GM21381 (cell line): Measurements from ENCODE around the gene DCC.
"Not testable (repeated sequence)": the region's sequence is repeated elsewhere in the genome, so short reads cannot be mapped to it uniquely, and the experiment has no call there.

Source experiments
- ATAC-seq: cut with Tn5 transposase; IDR thresholded peaks from one replicate; pipeline ENCODE4 v1.9.1; 2021; ENCODE audit warnings: mild to moderate bottlenecking, moderate library complexity; ENCODE audit not compliant: unreplicated experiment

The DCC gene

DNA sequence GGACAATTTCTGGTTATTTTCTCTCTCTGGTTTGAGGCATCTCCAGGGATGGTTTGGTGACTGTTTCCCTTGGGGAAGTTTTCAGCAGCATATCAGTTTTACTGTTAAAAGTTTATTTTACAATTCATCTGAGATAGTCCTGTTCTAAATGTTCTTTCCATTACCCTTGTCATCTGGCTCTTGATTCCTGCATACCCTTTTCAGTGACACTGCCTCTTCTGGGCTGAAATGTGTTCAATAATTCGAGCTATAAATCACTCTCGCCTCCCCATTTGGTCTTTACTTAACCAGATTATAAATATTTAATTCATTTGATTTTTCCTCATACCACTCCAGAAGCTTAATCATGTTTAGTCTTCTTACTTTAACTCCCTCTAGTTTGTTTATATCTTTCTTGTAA, 9.5 kb downstream of the DCC start:
- ATAC-seq: no peak

DNA sequence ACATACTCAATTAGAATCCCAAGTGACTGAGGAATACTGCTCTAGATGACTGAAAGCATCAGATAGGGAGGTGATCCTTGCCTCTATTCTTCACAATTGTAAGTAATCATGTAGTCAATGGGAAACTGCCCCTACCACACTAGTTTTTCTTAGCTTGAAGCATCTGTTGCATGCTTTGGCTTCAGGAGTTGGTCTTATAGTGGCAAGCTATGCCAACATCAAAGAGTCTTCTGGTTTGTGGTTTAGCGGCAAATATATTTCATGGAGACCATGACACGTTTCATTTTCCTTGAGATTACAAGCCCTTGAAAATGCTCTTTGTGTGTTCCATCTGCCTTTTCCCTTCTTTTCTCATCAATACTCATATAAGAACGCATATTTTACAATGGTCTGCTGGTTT, 12.9 kb downstream of the DCC start:
- ATAC-seq: no peak

DNA sequence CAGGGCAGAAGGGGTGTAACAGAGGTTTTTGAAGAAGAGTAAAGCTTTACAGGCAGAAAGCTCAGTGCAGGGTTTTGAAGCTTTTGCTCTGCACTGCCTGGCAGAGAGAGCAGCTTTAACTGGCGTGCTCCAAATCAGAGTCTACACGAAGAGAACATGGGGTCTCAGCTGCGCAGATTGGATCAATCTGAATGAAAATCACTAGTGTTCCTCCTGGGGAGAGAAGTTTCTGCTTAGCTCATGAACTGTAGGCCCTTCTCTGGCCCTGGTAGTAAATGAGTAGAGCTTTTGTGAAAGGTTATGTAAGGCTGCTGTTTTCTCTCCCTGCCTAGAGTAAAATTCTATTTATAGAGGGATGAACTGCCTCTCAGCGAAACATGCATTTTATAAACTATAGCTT, 13.6 kb downstream of the DCC start:
- no peak for ATAC-seq

DNA sequence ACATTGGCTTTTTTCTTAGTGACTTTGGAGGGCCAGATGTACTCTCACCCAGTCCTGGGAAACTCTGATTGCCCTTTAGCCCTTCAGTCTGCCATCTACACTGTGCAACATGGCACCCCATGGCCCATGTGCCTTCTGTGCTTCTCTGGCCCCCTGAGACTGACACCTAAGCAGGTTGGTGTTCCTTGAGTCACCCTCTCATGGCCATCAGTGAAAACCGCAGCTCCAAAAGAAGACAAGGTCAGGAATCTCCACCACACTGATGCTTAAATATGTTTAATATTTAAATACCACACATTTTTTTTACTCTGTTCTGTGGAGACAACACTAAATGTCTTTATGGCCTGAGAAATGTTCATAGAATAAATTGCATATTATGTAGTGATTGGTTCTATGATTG, 23.9 kb downstream of the DCC start:
- ATAC-seq: no peak

DNA sequence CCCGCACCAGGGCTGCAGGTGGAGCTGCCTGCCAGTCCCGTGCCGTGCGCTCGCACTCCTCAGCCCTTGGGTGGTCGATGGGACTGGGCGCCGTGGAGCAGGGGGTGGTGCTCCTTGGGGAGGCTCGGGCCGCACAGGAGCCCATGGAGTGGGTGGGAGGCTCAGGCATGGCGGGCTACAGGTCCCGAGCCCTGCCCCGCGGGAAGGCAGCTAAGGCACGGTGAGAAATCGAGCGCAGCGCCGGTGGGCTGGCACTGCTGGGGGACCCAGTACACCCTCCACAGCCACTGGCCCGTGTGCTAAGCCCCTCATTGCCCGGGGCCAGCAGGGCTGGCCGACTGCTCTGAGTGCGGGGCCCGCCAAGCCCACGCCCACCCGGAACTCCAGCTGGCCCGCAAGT, 26.9 kb downstream of the DCC start:
- not testable (repeated sequence) for ATAC-seq

DNA sequence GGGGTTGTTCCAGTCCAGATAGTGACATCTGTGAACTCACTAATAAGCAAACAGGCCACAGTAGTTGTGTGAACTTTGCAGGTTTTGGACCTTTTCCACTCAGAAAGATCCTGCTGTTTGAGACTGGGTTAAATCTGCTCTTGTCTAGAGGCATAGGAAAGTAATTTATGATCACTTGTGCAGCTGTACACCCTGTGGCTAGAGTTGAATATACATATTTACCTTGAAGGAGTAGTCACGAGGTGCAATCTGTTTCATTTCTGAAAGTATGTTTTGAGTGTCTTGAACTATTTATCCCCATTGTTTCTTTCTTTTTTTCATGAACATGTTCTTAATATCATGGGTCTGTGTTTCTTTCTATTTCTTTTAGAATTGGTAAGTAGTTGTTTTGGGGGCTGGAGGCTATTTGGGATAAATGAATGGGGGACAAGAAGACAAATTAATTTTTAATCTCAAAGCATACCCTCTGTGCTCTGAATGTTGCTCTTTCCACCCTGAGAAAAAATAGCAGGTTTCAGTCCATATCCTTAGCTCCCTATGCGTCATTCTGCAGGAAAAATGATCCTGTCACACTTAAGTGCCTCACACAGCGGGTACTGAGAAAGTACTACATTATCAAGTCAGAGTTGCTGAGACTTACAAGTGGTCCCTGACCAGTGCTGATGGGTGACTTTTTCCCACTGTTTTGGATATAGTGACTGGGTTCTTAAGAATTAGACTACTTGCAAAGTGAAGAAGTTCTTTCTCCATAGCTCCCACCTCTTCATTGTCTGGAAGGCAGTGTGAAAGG, 28.2 kb downstream of the DCC start:
- no peak for ATAC-seq

- ATAC-seq: no peak
Measured at GRCh38 chr18:52370841-52371240, 30.8 kb downstream of the DCC start.

DNA sequence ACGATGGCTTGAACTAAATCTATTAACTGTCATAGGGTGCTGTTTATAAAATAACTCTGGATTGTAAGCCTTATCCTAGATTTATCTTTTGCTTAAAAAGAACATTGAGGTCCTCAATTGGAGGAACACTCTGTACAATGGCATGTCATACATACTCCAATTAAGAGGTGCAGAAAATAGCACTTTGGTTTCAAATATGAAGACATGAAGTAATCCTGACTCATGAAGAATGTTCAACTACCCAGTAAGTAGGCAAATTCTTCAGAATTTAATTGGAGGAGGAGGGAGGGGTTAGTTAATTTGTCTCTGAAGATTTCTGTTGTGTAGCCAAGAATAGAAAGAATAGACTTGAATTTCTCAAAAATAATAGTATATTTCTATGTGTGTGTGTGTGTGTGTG, 36.1 kb downstream of the DCC start:
- ATAC-seq: no peak

- no peak for ATAC-seq
Measured at GRCh38 chr18:52377094-52377493, 37.1 kb downstream of the DCC start.

GRCh38 chr18:52386306-52386705, 46.3 kb downstream of the DCC start:
- no peak for ATAC-seq

GRCh38 chr18:52387175-52387574, 47.2 kb downstream of the DCC start:
- no peak for ATAC-seq

DNA sequence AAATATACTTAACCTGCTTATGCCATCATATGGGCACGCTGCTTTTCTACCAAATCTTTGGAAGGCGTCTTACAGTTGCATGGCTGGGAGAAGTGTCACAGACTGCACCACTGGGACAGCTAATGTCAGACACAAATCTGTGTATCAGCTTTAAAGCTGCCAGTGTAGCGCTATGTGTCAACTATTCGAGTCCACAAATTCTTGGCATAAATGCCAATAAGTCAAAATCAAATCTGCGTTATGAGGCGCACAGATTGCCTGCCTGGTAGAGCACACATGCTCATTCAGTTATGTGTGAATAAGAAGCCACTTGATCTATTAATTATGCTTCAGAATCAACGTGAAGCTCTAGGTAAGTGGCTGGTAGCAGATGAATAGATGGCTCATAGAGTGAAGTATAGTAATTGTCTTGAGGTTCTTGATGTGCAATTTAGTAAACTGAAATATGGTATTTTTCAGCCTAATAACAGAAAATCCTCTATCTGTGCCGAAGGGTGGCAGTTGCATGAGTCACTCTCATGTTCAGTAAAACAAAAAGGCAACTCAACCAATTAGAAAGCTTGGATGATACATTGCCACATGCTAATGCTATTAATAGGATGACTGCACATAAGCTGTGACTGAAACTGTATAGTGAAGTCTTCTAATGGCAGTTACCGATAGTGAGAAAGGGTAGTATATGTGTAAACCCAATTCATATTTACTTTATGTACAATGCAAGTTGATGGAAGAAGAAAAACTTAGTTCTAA, 52.0 kb downstream of the DCC start:
- ATAC-seq: peak; percentile 50

DNA sequence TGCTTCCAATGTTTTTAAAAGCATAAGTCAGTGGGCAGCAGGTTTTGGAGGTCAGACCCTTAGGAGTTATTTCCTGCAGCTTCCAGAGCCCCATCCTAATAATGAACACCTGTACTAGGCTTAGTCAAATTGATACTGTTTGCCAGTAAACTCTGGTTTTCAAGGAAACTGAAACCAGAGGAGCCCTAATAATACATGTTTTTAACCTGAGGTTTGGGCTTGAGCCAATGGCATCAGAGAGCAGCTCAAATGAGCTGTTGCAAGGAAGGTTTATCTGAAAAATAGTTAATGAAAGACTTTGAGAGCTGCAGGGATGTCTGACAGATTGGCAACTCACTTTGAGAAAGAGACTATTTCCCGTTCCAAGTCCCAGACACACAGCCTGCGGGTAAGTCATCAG, 54.6 kb downstream of the DCC start:
- ATAC-seq: peak; percentile 57

GRCh38 chr18:52395146-52395852, 55.3 kb downstream of the DCC start:
- ATAC-seq: peak; percentile 49

DNA sequence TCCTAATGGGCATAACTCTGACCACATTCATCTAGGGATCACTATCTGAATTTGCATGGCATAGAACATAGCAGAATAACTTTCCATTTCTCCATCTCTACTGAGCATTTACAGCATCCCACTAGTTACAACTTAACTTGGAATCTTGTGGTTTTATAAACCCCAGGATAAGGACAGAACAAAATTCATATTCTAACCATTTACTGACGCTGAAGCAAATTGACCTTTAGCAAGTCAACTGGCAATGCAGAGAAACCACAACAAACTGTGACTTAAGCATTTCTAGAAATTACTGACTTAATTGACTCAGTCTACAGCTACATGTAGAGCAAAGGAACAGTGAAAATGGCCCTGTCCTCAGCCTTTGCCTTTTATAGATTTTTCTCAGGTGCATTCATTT, 61.2 kb downstream of the DCC start:
- ATAC-seq: no peak

DNA sequence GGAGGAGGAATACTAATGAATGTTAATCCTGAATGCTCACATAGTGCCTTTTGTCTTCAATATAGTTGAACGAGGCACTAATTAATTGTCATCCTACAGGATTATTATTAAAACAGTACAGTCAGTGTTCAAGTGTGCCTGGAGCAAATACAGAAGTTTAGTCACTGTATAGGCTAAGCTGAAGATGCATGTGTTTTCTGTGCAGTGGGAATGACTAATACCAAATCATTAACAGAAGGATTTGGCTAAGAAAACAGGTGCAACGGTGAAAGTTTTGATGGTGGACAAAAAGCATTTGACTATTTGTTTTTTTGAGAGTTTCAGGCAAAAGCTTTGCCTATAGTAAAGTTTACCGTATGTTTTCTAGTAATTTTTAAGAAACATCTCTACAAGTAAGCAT, 62.8 kb downstream of the DCC start:
- ATAC-seq: no peak

- no peak for ATAC-seq
Measured at GRCh38 chr18:52403291-52404021, 63.5 kb downstream of the DCC start.

DNA sequence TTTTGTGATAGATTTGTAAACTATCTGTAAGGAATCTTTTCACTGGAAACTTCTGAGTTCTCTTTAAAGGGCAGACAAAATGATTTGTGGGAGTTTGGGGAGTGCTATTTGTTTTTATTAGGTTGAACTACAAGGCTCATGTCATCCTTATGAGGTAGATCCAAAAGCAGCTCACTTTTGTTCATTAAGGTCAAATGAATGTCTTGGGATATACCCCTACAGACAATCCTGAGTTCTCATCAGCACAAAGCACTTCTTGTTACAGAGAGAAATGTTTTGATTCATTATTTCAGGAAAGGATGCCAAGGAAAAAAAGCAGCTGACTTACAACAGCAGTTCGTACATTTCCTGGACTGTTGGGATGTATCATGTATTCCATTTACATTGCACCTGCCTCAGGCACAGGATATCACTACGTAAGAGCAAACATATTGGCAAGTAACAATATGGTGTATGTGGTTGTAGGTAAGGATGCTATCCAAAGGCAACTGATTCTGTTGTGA, 68.9 kb downstream of the DCC start:
- no peak for ATAC-seq

GRCh38 chr18:52409727-52410126, 69.7 kb downstream of the DCC start:
- peak; percentile 99 for ATAC-seq

DNA sequence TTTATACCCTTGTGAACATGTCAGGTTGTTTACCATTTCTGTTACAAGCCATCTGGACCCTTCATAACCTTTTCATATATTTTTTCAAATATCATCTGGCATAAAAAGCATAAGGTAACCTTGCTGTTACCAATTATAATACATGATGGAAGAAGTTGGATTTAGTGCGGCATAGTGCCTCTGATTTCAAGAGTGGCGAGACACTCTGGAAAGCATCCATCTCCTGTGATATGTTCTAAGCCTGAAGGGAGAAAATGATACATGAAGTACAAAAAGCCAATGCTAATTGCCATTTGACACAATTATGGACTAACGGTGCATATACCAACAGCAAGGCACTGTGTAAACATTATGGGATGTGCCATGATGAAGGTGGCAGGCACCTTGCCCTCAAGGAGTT, 75.1 kb downstream of the DCC start:
- ATAC-seq: no peak
